Tibial nerve (tissue), 3 donors: ENCODE data around the gene GRAP.

Experiments
- CTCF ChIP-seq, 5 experiments: fragments of 200-600 bp in 3 of 5; fragments of 450-650 bp in 2 of 5; sonication (generic) in 3 of 5; IDR thresholded peaks; one replicate each; pipeline ENCODE4 v1.5.1; 2016 to 2019; ENCODE audit warnings: antibody characterized with exemption in 5 of 5, mild to moderate bottlenecking in 3 of 5, moderate library complexity in 2 of 5
- POLR2A ChIP-seq, 2 donors: fragments of 450-650 bp; IDR thresholded peaks; one replicate each; pipeline ENCODE4 v1.6.1; 2017; ENCODE audit warnings: antibody characterized with exemption in 2 of 2, mild to moderate bottlenecking in 2 of 2, moderate library complexity in 2 of 2

GRCh38 chr17:18996458-18996857, 50.3 kb downstream of the GRAP start:
- no peak for TF ChIP-seq POLR2A (IDR thresholded peaks at IDR 0.05)
- TF ChIP-seq CTCF (IDR thresholded peaks at IDR 0.05) = no peak
